Left lung (tissue), 10 donors: Measurements from ENCODE around the gene FHIT. TPM values are rescaled to one million over a fixed set of nuclear protein-coding genes. Genes with fewer than 3 reads are reported as not detected.

ENCODE experiments used
- ATAC-seq: fragments of 200-7000 bp; cut with Tn5 transposase; one replicate; pipeline ENCODE4 v1.9.1; 2020; ENCODE audit warnings: moderate library complexity
- DNase-seq, 4 donors: peaks; one replicate each; pipeline ENCODE4 v3.0.0-alpha.2; 2013 to 2020
- H3K27ac ChIP-seq, 2 donors: fragments of 200-600 bp; sonication (generic) in 1 of 2; one replicate each; pipeline versions ENCODE4 v1.5.0 to v1.8.0; 2020 to 2021
- H3K27me3 ChIP-seq, 2 donors: fragments of 200-600 bp; sonication (generic) in 1 of 2; one replicate each; pipeline versions ENCODE4 v1.5.0 to v1.8.0; 2020 to 2021
- H3K36me3 ChIP-seq, 2 donors: fragments of 200-600 bp; sonication (generic) in 1 of 2; one replicate each; pipeline versions ENCODE4 v1.5.0 to v1.8.0; 2020 to 2021
- H3K4me1 ChIP-seq, 2 donors: fragments of 200-600 bp; one replicate each; pipeline ENCODE4 v1.8.0; 2021
- H3K4me3 ChIP-seq, 2 donors: fragments of 200-600 bp; sonication (generic) in 1 of 2; one replicate each; pipeline versions ENCODE4 v1.5.0 to v1.8.0; 2020 to 2021; ENCODE audit warnings: mild to moderate bottlenecking in 1 of 2
- H3K9me3 ChIP-seq, 2 donors: fragments of 200-600 bp; sonication (generic) in 1 of 2; one replicate each; pipeline versions ENCODE4 v1.5.0 to v1.8.0; 2020 to 2021
- intact Hi-C, 2 donors: fragments of 100-400 bp; cut with DNase I; formaldehyde crosslinking; loops; one replicate each; pipeline versions ENCODE4 v1.11.2 to v1.14.2; 2022
- polyA plus RNA-seq, 6 donors: library from polyadenylated mRNA; unstranded; fragments of 120-200 nt; gene quantifications; one replicate each; pipeline ENCODE4 v1.2.1, GENCODE V29; 2013; ENCODE audit not compliant: insufficient read length in 6 of 6
- total RNA-seq, 2 donors: library from RNA; stranded (reverse); fragmentation: NEBNext Ultra II Directional; extraction: Animal tissue kit (Norgen Biotek cat#: 25700); gene quantifications; one replicate each; pipeline ENCODE4 v1.2.1, GENCODE V29; 2021
- TF ChIP-seq, protein P1 (sequence below), 2 donors: fragments of 200-600 bp; sonication (generic) in 1 of 2; IDR thresholded peaks; one replicate each; pipeline versions ENCODE4 v1.5.0 to v1.8.0; 2021; ENCODE audit warnings: antibody characterized with exemption in 2 of 2
- donor health status: DM: no; HTN: yes; CAD: no.
- donor health status: DM: no; HTN: no; CAD: no.

Gene FHIT
- total and polyA plus RNA-seq, 8 donors = 8.5 to 16.3 (median 9.7) TPM

DNA sequence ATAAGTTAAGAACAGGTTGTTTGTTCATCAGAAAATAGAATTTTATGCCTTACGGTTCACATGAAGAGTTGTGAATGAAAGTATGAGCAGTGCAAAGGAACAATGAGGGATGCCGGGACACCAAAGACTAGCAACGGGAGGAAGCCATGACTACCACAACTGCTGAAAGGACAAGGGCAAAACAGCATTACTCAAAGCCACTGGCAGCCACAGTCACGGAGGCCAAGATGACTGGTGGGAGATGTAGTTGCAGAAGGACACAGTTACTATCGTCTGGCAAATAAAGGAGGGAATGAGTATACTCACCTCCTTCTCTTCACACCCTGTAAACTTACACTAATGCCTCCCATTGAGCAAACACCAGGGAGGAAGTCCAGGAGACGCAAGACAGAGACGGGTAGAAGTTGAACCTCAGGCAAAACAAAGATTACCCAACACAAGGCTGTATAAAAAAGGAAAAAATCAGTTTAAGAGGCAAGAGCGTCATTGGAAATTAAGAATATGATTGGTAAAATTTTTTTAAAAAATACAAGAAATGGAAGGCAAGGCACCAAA lies 675.5 kb downstream of the FHIT start:
- intact Hi-C loops = no loop called here
- Histone ChIP-seq H3K27me3 (no peaks in the 10 kb centered on the region), H3K9me3 (no peaks in the 10 kb centered on the region), H3K4me1 (no peaks in the 10 kb centered on the region), H3K4me3 (no peak overlapping the region), H3K36me3 (no peaks in the 10 kb centered on the region), H3K27ac (no peak overlapping the region)
- DNase-seq (no peak), ATAC-seq (no peak)
- TF ChIP-seq, protein P1, sequence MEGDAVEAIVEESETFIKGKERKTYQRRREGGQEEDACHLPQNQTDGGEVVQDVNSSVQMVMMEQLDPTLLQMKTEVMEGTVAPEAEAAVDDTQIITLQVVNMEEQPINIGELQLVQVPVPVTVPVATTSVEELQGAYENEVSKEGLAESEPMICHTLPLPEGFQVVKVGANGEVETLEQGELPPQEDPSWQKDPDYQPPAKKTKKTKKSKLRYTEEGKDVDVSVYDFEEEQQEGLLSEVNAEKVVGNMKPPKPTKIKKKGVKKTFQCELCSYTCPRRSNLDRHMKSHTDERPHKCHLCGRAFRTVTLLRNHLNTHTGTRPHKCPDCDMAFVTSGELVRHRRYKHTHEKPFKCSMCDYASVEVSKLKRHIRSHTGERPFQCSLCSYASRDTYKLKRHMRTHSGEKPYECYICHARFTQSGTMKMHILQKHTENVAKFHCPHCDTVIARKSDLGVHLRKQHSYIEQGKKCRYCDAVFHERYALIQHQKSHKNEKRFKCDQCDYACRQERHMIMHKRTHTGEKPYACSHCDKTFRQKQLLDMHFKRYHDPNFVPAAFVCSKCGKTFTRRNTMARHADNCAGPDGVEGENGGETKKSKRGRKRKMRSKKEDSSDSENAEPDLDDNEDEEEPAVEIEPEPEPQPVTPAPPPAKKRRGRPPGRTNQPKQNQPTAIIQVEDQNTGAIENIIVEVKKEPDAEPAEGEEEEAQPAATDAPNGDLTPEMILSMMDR (IDR thresholded peaks at IDR 0.05) = no peak

DNA sequence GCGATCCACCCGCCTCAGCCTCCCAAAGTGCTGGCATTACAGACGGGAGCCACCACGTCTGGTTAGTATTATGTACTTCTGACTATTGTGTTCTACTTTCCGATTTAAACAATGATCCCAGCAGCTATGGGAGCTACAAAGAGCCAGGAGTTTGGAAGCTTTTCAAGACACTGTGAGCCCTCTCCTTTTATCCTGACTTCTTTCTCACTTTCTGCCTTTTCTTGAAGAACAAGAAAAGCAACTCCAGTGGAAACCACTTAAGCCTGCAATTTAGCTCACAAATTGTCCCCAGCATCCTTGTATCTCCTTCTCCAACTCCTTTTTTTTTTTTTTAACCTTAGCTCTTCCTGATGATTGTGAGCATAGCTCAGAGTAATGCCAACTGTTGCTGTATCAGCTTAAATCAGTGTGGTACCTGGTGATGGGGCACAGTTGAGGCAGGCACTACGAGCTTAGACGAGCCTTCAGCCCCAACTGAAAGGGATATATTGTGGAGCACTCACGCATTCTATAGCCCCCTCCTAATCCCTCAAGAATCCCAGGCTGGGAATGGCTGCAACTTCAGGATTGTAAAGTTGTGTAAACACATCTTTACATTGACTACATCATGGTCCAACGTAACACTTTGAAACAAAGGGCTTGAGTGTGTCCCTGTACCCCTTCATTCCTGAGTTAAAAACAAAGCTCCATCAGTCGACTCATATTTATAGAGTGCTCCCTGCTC lies 677.0 kb downstream of the FHIT start:
- Histone ChIP-seq H3K27ac (no peak overlapping the region), H3K9me3 (no peaks in the 10 kb centered on the region), H3K4me3 (no peak overlapping the region), H3K27me3 (no peaks in the 10 kb centered on the region), H3K36me3 (no peaks in the 10 kb centered on the region), H3K4me1 (no peaks in the 10 kb centered on the region)
- intact Hi-C loops = no loop called here
- DNase-seq = no peak
- ATAC-seq = no peak
- TF ChIP-seq, protein P1 (IDR thresholded peaks at IDR 0.05) = no peak

DNA sequence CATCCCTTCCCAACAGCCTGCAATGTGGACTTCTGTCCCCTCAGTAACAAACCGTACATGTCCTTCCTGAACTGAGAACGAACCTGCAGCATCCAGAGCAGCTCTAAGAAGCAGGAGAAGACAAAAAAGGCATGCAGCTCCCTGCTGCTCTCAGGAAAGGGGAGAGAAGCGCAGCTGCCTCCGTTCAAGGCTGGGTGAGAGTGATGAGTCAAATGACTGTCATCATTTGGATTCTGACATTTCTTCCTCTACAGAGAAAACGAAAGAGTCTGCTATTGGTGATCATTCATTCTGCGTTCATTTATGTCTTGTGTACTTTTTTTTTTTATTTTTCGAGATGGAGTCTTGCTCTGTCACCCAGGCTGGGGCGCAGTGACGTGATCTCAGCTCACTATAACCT lies 677.8 kb downstream of the FHIT start:
- no peaks in the 10 kb centered on the region for H3K4me1 ChIP-seq
- DNase-seq (no peak), ATAC-seq (no peak)
- H3K4me3 ChIP-seq = no peak overlapping the region
- no peaks in the 10 kb centered on the region for H3K36me3 ChIP-seq
- no peaks in the 10 kb centered on the region for H3K9me3 ChIP-seq
- H3K27me3 ChIP-seq = no peaks in the 10 kb centered on the region
- intact Hi-C loops = no loop called here
- H3K27ac ChIP-seq = no peak overlapping the region
- TF ChIP-seq, protein P1 (IDR thresholded peaks at IDR 0.05) = no peak

GRCh38 chr3:60571511-60571910 lies 679.7 kb downstream of the FHIT start:
- TF ChIP-seq, protein P1 (IDR thresholded peaks at IDR 0.05) = no peak
- H3K9me3 ChIP-seq = no peaks in the 10 kb centered on the region
- H3K27me3 ChIP-seq = no peaks in the 10 kb centered on the region
- ATAC-seq (no peak), DNase-seq (no peak)
- no peak overlapping the region for H3K27ac ChIP-seq
- intact Hi-C loops = no loop called here
- no peak overlapping the region for H3K4me3 ChIP-seq
- H3K4me1 ChIP-seq = no peaks in the 10 kb centered on the region
- H3K36me3 ChIP-seq = no peaks in the 10 kb centered on the region

GRCh38 chr3:60557122-60557521 lies 694.1 kb downstream of the FHIT start:
- H3K4me3 ChIP-seq = no peak overlapping the region
- DNase-seq = no peak
- no peaks in the 10 kb centered on the region for H3K4me1 ChIP-seq
- intact Hi-C loops = no loop called here
- ATAC-seq = no peak
- H3K36me3 ChIP-seq = no peaks in the 10 kb centered on the region
- H3K27me3 ChIP-seq = no peaks in the 10 kb centered on the region
- H3K27ac ChIP-seq = no peak overlapping the region
- TF ChIP-seq, protein P1 (IDR thresholded peaks at IDR 0.05) = no peak
- no peaks in the 10 kb centered on the region for H3K9me3 ChIP-seq
